Gastroesophageal sphincter (tissue), 4 donors: ENCODE measurements around the gene FAM50B. TPM values are rescaled to one million over a fixed set of nuclear protein-coding genes. Genes with fewer than 3 reads are reported as not detected.
A peak's percentile ranks its signal among the peaks of the same experiment; 100 is the strongest.

Experiments
- ATAC-seq: fragments of 150-250 bp; one replicate; pipeline ENCODE4 v1.9.1; 2016; ENCODE audit warnings: mild to moderate bottlenecking, moderate library complexity
- H3K27ac ChIP-seq, 4 donors: fragments of 200-600 bp; sonication (generic) in 3 of 4; 1 replicate in 3 of 4; 2 replicates in 1 of 4; pipeline ENCODE4 v1.5.1; 2016 to 2019
- H3K27me3 ChIP-seq: fragments of 200-600 bp; sonication (generic); one replicate; pipeline ENCODE4 v1.5.1; 2019
- H3K36me3 ChIP-seq, 2 donors: fragments of 200-600 bp; sonication (generic); one replicate each; pipeline ENCODE4 v1.5.1; 2019; ENCODE audit warnings: control low read depth in 1 of 2
- H3K4me1 ChIP-seq, 3 donors: fragments of 200-600 bp; sonication (generic); 1 replicate in 2 of 3; 2 replicates in 1 of 3; pipeline ENCODE4 v1.5.1; 2016 to 2019; ENCODE audit warnings: control low read depth in 2 of 3
- H3K4me3 ChIP-seq, 2 donors: fragments of 200-600 bp; sonication (generic); one replicate each; pipeline ENCODE4 v1.5.1; 2019; ENCODE audit warnings: mild to moderate bottlenecking in 1 of 2, moderate library complexity in 1 of 2
- H3K9me3 ChIP-seq, 3 donors: fragments of 200-600 bp; sonication (generic); one replicate each; pipeline ENCODE4 v1.5.1; 2017 to 2019; ENCODE audit warnings: control low read depth in 2 of 3
- EP300 ChIP-seq: sonication (generic); formaldehyde crosslinking; IDR thresholded peaks from one replicate; pipeline ENCODE4 v1.6.1; 2017; ENCODE audit warnings: antibody characterized with exemption, mild to moderate bottlenecking
- POLR2A ChIP-seq, 2 donors: fragments of 450-650 bp; IDR thresholded peaks; one replicate each; pipeline ENCODE4 v1.6.1; 2017; ENCODE audit warnings: antibody characterized with exemption in 2 of 2, mild to moderate bottlenecking in 2 of 2, moderate library complexity in 1 of 2
- POLR2AphosphoS5 ChIP-seq: sonication (generic); formaldehyde crosslinking; IDR thresholded peaks from one replicate; pipeline ENCODE4 v1.6.1; 2017; ENCODE audit warnings: antibody characterized with exemption
- WGBS, 2 donors: methylation state at CpG; one replicate each; pipeline ENCODE4 v1.1.5; 2018; ENCODE audit warnings: low coverage in 1 of 2; 5-methylcytosine and 5-hydroxymethylcytosine counted together
- total RNA-seq, 4 donors: library from RNA; depleted of rRNA; stranded (reverse); fragments of >200 nt; gene quantifications; one replicate each; pipeline ENCODE4 v1.1.0, GENCODE V29; 2016
- TF ChIP-seq, protein P1 (sequence below), 4 experiments: fragments of 200-600 bp in 2 of 4; fragments of 450-650 bp in 2 of 4; sonication (generic) in 1 of 4; IDR thresholded peaks; one replicate each; pipeline ENCODE4 v1.5.1; 2017 to 2019; ENCODE audit warnings: antibody characterized with exemption in 4 of 4, mild to moderate bottlenecking in 2 of 4, moderate library complexity in 2 of 4

The FAM50B gene, protein sequence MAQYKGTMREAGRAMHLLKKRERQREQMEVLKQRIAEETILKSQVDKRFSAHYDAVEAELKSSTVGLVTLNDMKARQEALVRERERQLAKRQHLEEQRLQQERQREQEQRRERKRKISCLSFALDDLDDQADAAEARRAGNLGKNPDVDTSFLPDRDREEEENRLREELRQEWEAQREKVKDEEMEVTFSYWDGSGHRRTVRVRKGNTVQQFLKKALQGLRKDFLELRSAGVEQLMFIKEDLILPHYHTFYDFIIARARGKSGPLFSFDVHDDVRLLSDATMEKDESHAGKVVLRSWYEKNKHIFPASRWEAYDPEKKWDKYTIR
- total RNA-seq: 10 to 100 TPM; 14.7 to 23.7 (median 18.8) TPM

DNA sequence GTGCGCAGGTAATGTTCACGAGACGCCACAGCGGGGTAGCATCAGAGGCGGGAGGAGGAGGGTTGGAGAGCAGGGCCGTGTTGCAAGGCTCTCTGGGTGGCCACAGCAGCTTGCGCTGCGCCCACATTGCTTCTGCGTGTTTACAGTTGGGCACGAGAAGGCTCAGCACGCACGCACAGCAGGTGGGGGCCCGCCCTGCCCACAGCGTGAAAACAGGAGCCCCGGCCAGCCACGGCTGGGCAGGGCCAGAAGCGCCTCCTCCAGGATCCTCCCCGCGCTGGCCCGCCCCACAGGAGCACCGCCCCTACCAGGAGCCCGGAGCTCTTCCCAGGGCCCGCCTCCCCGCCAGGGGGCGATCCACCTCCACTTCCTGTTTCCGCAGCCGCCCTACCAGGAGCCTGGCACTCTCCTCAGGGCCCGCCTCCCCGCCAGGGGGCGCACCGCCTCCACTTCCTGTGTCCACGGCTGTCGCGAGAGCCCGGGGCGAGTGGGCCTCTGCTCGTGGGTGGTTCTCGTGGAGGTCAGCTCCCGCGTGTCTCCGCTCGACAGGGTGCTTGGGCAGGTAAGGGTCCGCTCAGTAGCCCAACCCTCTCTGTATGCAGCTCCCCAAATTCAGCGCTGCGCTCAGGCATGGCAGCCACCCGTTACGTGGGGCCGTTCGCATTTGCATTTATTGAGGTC is at the start of gene FAM50B:
Gene FAM50B (plus strand): TSS at position 449 of the 681 bp plus-strand sequence. CDS start 439 bp downstream, outside the sequence.
- no peaks in the 10 kb centered on the region for H3K27me3 ChIP-seq
- H3K36me3 ChIP-seq: no peaks in the 10 kb centered on the region
- 53 to 70% methylated on average over 3 to 9 of the region's 49 CpGs for WGBS, 2 donors
- ATAC-seq: peak; percentile 95
- peaks cover 0 to 32% (median 3%) of the 10 kb centered on the region in 3 donors for H3K4me1 ChIP-seq
- no peaks in the 10 kb centered on the region for H3K9me3 ChIP-seq
- H3K4me3 ChIP-seq: peak within 1 kb of the TSS; percentile 31 to 56
- peak within 1 kb of the TSS; percentile 30 to 84 (median 78) for H3K27ac ChIP-seq
- TF ChIP-seq POLR2A (IDR thresholded peaks at IDR 0.05): peak; percentile 20 to 34
- no peak for TF ChIP-seq EP300
- TF ChIP-seq, protein P1, sequence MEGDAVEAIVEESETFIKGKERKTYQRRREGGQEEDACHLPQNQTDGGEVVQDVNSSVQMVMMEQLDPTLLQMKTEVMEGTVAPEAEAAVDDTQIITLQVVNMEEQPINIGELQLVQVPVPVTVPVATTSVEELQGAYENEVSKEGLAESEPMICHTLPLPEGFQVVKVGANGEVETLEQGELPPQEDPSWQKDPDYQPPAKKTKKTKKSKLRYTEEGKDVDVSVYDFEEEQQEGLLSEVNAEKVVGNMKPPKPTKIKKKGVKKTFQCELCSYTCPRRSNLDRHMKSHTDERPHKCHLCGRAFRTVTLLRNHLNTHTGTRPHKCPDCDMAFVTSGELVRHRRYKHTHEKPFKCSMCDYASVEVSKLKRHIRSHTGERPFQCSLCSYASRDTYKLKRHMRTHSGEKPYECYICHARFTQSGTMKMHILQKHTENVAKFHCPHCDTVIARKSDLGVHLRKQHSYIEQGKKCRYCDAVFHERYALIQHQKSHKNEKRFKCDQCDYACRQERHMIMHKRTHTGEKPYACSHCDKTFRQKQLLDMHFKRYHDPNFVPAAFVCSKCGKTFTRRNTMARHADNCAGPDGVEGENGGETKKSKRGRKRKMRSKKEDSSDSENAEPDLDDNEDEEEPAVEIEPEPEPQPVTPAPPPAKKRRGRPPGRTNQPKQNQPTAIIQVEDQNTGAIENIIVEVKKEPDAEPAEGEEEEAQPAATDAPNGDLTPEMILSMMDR (IDR thresholded peaks at IDR 0.05): peak; percentile 76 to 99 (median 98)
- TF ChIP-seq POLR2AphosphoS5: peak; percentile 76

- Histone ChIP-seq H3K4me3 (no peak overlapping the region), H3K27ac (no peak overlapping the region), H3K9me3 (no peaks in the 10 kb centered on the region), H3K36me3 (no peaks in the 10 kb centered on the region), H3K27me3 (no peaks in the 10 kb centered on the region), H3K4me1 (peaks cover 3 to 58% (median 22%) of the 10 kb centered on the region in 3 donors)
- 93 to 95% methylated on average over 3 to 6 of the region's 6 CpGs for WGBS, 2 donors
- no peak for ATAC-seq
- no peak for TF ChIP-seq POLR2AphosphoS5
- TF ChIP-seq POLR2A (IDR thresholded peaks at IDR 0.05): no peak
- TF ChIP-seq, protein P1 (IDR thresholded peaks at IDR 0.05): no peak
- TF ChIP-seq EP300: no peak
Observed at GRCh38 chr6:3799719-3800118, 49.5 kb upstream of the FAM50B start.

GRCh38 chr6:3800850-3801591 is 48.2 kb upstream of the FAM50B start:
- peaks cover 3 to 58% (median 22%) of the 10 kb centered on the region in 3 donors for H3K4me1 ChIP-seq
- 50 to 67% methylated on average over 6 to 9 of the region's 11 CpGs for WGBS, 2 donors
- peak overlapping the region in 3 of 4 donors; percentile 56 to 84 (median 79) for H3K27ac ChIP-seq
- TF ChIP-seq EP300: no peak
- TF ChIP-seq POLR2A (IDR thresholded peaks at IDR 0.05): no peak
- no peak for TF ChIP-seq POLR2AphosphoS5
- TF ChIP-seq, protein P1 (IDR thresholded peaks at IDR 0.05): no peak
- H3K4me3 ChIP-seq: no peak overlapping the region
- H3K9me3 ChIP-seq: no peaks in the 10 kb centered on the region
- ATAC-seq: no peak
- H3K36me3 ChIP-seq: no peaks in the 10 kb centered on the region
- H3K27me3 ChIP-seq: no peaks in the 10 kb centered on the region

GRCh38 chr6:3801960-3802359 is 47.2 kb upstream of the FAM50B start:
- no peak for TF ChIP-seq EP300
- TF ChIP-seq, protein P1 (IDR thresholded peaks at IDR 0.05): no peak
- TF ChIP-seq POLR2AphosphoS5: no peak
- no peak for TF ChIP-seq POLR2A (IDR thresholded peaks at IDR 0.05)
- Histone ChIP-seq H3K27ac (peak overlapping the region in 3 of 4 donors; percentile 56 to 84 (median 79)), H3K9me3 (no peaks in the 10 kb centered on the region), H3K4me3 (no peak overlapping the region), H3K36me3 (no peaks in the 10 kb centered on the region), H3K27me3 (no peaks in the 10 kb centered on the region), H3K4me1 (peaks cover 3 to 49% (median 21%) of the 10 kb centered on the region in 3 donors)
- ATAC-seq: no peak
- WGBS, 2 donors: 95 to 97% methylated on average over 5 of the region's 5 CpGs
